ENCODE measurements around the gene BEX3.

GRCh38 chrX:103423955-103424638 lies 47.8 kb downstream of the BEX3 start:
- TF ChIP-seq POLR2A (IDR thresholded peaks at IDR 0.05) = no peak
- TF ChIP-seq CTCF (IDR thresholded peaks at IDR 0.05) = no peak
